HG03039 (cell line): ENCODE data around the gene PAIP1.
A peak's percentile ranks its signal among the peaks of the same experiment; 100 is the strongest.
"Not testable (repeated sequence)": the region's sequence is repeated elsewhere in the genome, so short reads cannot be mapped to it uniquely, and the experiment has no call there.

Source experiments
- ATAC-seq: cut with Tn5 transposase; IDR thresholded peaks from one replicate; pipeline ENCODE4 v1.9.1; 2021; ENCODE audit warnings: mild to moderate bottlenecking, moderate library complexity; ENCODE audit not compliant: unreplicated experiment

The PAIP1 gene

GRCh38 chr5:43520615-43521014, 36.3 kb downstream of the PAIP1 start:
- no peak for ATAC-seq

GRCh38 chr5:43515678-43516048, 41.2 kb downstream of the PAIP1 start:
- no peak for ATAC-seq

GRCh38 chr5:43514816-43515677, 41.8 kb downstream of the PAIP1 start, which contains the start of gene C5orf34:
Gene C5orf34 (minus strand): TSS chr5:43515148. CDS start chr5:43509339, 5,809 bp downstream.
- ATAC-seq, result peak; percentile 98

DNA sequence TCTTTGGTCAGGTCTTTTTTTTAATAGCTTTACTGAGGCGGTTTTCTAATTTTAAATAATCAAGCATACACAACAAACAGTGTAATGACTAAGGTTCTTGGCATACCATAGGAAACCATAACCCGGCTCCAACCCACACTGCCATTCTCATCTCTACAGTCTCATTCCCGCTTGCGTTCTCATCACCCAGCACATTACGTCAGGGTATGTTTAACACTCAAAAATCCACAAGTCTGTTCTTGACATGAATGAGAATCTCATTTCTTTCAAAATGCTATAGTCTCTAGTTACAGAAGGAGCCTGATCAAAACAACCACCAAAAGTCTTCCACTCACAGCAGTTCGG, 42.4 kb downstream of the PAIP1 start:
- peak; percentile 32 for ATAC-seq

GRCh38 chr5:43514025-43514424, 42.9 kb downstream of the PAIP1 start:
- no peak for ATAC-seq

- ATAC-seq, result not testable (repeated sequence)
Measured at GRCh38 chr5:43511062-43511461, 45.8 kb downstream of the PAIP1 start.

DNA sequence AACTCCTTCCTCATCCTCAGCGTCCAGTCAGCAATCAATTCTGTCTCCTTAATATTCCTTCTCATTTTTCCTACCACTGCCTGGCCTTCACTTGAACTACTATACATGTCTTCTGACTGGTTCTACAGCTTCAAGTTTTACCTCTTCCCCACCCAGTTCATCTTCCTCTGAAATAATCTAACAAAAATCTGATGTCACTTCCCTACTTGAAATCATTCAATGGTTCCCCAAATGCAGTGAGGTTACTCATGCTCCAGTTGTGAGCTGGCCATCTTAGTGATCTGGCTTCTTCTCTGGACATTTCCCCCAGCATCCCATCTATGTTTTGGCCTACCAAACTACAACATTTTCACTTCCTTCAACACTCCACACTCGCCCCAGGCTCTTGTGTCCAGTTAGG, 58.3 kb downstream of the PAIP1 start:
- ATAC-seq, result no peak

- no peak for ATAC-seq
Measured at GRCh38 chr5:43497311-43498104, 59.4 kb downstream of the PAIP1 start.

DNA sequence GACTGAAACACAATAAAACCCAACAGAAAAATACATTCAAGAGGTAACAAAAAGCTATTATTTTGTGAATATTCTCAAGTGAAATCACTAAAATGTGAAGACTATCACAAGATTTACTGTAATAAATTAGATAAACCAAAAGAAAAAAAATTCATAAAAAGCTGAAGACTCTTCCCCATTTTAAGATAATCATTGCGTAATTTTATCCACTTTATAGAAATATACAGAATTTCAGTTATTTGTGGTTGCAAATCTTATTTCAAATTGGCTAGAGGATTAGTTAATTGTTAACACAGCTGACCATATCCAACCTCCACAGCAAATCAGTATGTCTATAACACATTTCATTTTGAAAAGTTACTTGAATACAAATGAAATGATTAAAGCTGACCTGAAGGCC, 65.6 kb downstream of the PAIP1 start:
- ATAC-seq, result no peak

GRCh38 chr5:43486353-43486752, 70.5 kb downstream of the PAIP1 start:
- ATAC-seq, result no peak

DNA sequence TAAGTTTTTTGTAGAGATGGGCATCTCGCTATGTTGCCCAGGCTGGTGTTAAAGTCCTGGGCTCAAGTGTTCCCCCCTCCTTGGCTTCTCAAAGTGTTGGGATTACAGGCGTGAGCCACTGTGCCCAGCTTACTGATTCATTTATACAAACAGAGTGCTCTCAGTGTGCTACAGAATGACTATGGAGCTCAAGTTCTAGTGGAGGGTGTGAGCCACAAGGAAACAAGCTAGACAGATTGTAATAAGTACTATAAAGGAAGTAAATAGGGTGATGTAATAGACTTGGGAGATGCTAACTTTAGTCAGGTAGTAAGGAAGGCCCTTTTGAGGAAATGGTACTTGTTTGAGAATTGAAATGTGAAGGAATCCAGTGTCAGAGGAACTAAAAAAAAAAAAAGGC, 71.5 kb downstream of the PAIP1 start:
- ATAC-seq, result no peak

- ATAC-seq, result peak; percentile 62
Measured at GRCh38 chr5:43484106-43484849, 72.6 kb downstream of the PAIP1 start.

DNA sequence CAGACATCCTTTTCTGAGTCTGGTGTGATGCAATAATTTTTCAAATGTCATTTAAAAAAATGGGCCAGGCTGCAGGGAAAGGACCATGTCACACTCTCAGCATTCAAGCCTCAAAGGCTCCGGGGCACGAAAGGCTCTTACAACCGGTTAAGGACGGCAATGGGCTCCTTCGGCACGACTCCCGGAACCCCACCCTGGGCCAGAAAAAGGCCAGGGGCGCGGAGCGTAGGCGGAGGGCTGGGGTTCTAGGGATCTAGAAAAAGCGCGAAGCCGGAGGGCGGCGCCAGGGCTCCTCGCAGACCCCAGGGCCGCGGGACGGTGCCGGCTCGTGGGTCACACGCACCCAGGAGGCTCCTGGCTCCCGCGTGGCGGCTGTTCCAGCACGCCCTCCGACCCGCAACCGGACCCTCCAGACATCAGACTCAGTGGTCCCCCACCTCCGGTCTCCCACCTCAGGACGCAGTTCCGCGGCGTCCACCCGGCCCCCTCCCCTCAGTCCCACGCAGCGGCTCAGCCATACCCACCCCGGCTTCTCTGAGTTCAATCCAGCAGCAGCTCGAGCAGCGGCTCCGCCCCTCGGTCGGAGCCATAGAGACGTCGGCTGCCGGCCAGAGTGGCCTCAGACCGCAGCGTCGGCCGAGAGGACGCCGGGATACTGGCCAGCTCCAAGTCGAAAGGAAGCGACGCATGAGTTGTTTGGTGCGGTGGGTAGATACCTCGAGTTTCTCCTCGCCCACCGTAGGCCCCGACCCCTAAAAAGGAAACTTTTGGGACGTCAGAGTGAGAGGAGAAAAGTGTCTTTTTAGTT, 73.4 kb downstream of the PAIP1 start, which contains the start of gene TMEM267:
TMEM267 (minus strand) TSS at position 568 of the 808 bp plus-strand sequence. CDS start 29,896 bp downstream, outside the sequence.
- ATAC-seq, result peak; percentile 89

- ATAC-seq, result no peak
Measured at GRCh38 chr5:43482490-43483297, 74.2 kb downstream of the PAIP1 start.
